Measurements from ENCODE around the gene CLCN7. TPM values are rescaled to one million over a fixed set of nuclear protein-coding genes. Genes with fewer than 3 reads are reported as not detected.

Gene CLCN7
- total RNA-seq, 1 experiment from 2014 or later, result 70.0 TPM

- Mint-ChIP-seq H3K9me3 (no peaks in the 10 kb centered on the region), H3K27me3 (ENCODE audit: low read depth) (peaks cover 1% of the 10 kb centered on the region; the same call in 1 of the 2 replicates), H3K36me3 (ENCODE audit: insufficient read depth in 1 of 3, low read depth in 3 of 3) (peaks cover 0 to 32% (median 31%) of the 10 kb centered on the region in 3 experiments; a peak in 5 of 7 replicates), H3K27ac (peak overlapping the region in 1 of 3 experiments; percentile 77; a peak in 1 of 7 replicates), H3K4me1 (no peaks in the 10 kb centered on the region), H3K4me3 (no peak overlapping the region)
- Histone ChIP-seq H3K27ac (ENCODE audit: insufficient read length, low read depth, low read length) (no peak overlapping the region), H3K18ac (ENCODE audit: insufficient read length, low read depth, low read length) (no peak overlapping the region), H4K5ac (ENCODE audit: insufficient read length, low read depth, low read length) (no peak overlapping the region), H3K9me3 (ENCODE audit: control insufficient read depth, low read depth, low read length) (no peaks in the 10 kb centered on the region), H3K23ac (ENCODE audit: insufficient read length, low read depth, low read length) (no peak overlapping the region), H4K8ac (replicated peaks; ENCODE audit: insufficient read length, low read depth, low read length) (no peak overlapping the region), H2BK12ac (ENCODE audit: insufficient read length, low read depth, low read length) (no peak overlapping the region), H3K79me1 (ENCODE audit: insufficient read depth, low read depth, low read length, poor library complexity, severe bottlenecking) (no peaks in the 10 kb centered on the region), H3K79me2 (ENCODE audit: insufficient read depth, low read length) (no peaks in the 10 kb centered on the region), H2BK20ac (ENCODE audit: low read depth, low read length, poor library complexity, severe bottlenecking) (no peak overlapping the region), H4K20me1 (ENCODE audit: control insufficient read depth, insufficient read depth, insufficient read length) (peaks cover 2% of the 10 kb centered on the region), H3K14ac (ENCODE audit: insufficient read depth, low read length) (no peak overlapping the region), H3K4me1 (ENCODE audit: insufficient read depth, low read length) (no peaks in the 10 kb centered on the region), H2AFZ (ENCODE audit: low read length) (no peak overlapping the region), H3K4me2 (ENCODE audit: insufficient read depth, insufficient read length, low read length) (no peak overlapping the region), H3K9ac (ENCODE audit: extremely low read depth, insufficient read length, low read length) (no peak overlapping the region), H2BK120ac (ENCODE audit: low read depth, low read length, poor library complexity, severe bottlenecking) (no peak overlapping the region), H2AK5ac (ENCODE audit: insufficient read length, low read length) (no peak overlapping the region), H3K56ac (ENCODE audit: insufficient read length, low read depth, low read length) (no peak overlapping the region), H3K4ac (ENCODE audit: low read depth, low read length) (no peak overlapping the region), H2BK5ac (ENCODE audit: insufficient read length, low read length) (no peak overlapping the region), H4K91ac (ENCODE audit: insufficient read length, low read depth, low read length) (no peak overlapping the region), H2BK15ac (ENCODE audit: low read depth, low read length) (no peak overlapping the region), H3K27me3 (ENCODE audit: insufficient read depth, low read length) (no peaks in the 10 kb centered on the region), H3K23me2 (ENCODE audit: insufficient read length, low read depth, low read length, poor library complexity, severe bottlenecking) (no peaks in the 10 kb centered on the region), H3T11ph (ENCODE audit: low read length) (no peak overlapping the region)
- DNase-seq, result no peak
- no CpG with 5 or more reads among the region's 25 CpGs for WGBS (ENCODE audit: extremely low coverage, insufficient read length, low lambda C conversion rate)
- TF ChIP-seq, protein P1, sequence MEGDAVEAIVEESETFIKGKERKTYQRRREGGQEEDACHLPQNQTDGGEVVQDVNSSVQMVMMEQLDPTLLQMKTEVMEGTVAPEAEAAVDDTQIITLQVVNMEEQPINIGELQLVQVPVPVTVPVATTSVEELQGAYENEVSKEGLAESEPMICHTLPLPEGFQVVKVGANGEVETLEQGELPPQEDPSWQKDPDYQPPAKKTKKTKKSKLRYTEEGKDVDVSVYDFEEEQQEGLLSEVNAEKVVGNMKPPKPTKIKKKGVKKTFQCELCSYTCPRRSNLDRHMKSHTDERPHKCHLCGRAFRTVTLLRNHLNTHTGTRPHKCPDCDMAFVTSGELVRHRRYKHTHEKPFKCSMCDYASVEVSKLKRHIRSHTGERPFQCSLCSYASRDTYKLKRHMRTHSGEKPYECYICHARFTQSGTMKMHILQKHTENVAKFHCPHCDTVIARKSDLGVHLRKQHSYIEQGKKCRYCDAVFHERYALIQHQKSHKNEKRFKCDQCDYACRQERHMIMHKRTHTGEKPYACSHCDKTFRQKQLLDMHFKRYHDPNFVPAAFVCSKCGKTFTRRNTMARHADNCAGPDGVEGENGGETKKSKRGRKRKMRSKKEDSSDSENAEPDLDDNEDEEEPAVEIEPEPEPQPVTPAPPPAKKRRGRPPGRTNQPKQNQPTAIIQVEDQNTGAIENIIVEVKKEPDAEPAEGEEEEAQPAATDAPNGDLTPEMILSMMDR (conservative IDR thresholded peaks at IDR 0.05), result no peak
Measured at GRCh38 chr16:1449201-1449788, 25.5 kb downstream of the CLCN7 start.
